BJ (cell line): ENCODE results near the gene LDLRAD2. TPM values are rescaled to one million over a fixed set of nuclear protein-coding genes. Genes with fewer than 3 reads are reported as not detected.
"Not testable (repeated sequence)": the region's sequence is repeated elsewhere in the genome, so short reads cannot be mapped to it uniquely, and the experiment has no call there.

ENCODE experiments used
- CTCF ChIA-PET: fragments of 350-600 bp; formaldehyde crosslinking; extraction: SDS; loops from one replicate; lab custom pipeline; 2021; ENCODE audit warnings: antibody characterized with exemption, inconsistent platforms; lab: Yijun Ruan, JAX
- POLR2A ChIA-PET: fragments of 300-600 bp; sonication (Branson Sonifier 250); formaldehyde crosslinking; extraction: SDS; loops from one replicate; lab custom pipeline; 2021; ENCODE audit warnings: antibody characterized with exemption; lab: Charles Lee
- DNase-seq: peaks from one replicate; pipeline ENCODE4 v3.0.0-alpha.2; 2011; ENCODE audit warnings: low read depth
- H3K27me3 ChIP-seq: 2 replicates; pipeline ENCODE4 v1.6.0; 2011; ENCODE audit warnings: low read length; ENCODE audit not compliant: control insufficient read depth, insufficient read depth
- H3K36me3 ChIP-seq: 2 replicates; pipeline ENCODE4 v1.5.1; 2011; ENCODE audit warnings: low read length; ENCODE audit not compliant: control insufficient read depth, insufficient read depth
- H3K4me3 ChIP-seq: 2 replicates; pipeline ENCODE4 v1.5.1; 2011; ENCODE audit warnings: low read depth, mild to moderate bottlenecking, control low read depth, low read length
- polyA plus RNA-seq: library from polyadenylated mRNA; depleted of rRNA; stranded (reverse); fragments of >200 nt; gene quantifications from 2 replicates; pipeline ENCODE4 v1.2.3, GENCODE V29; 2011
- TF ChIP-seq, protein P1 (sequence below): IDR thresholded peaks from 2 replicates; pipeline ENCODE4 v1.5.1; 2011; ENCODE audit warnings: low read depth, mild to moderate bottlenecking, control low read depth, inconsistent platforms, low read length, moderate library complexity; ENCODE audit not compliant: insufficient read depth

LDLRAD2 gene
- polyA plus RNA-seq, 1 experiment = not detected

DNA sequence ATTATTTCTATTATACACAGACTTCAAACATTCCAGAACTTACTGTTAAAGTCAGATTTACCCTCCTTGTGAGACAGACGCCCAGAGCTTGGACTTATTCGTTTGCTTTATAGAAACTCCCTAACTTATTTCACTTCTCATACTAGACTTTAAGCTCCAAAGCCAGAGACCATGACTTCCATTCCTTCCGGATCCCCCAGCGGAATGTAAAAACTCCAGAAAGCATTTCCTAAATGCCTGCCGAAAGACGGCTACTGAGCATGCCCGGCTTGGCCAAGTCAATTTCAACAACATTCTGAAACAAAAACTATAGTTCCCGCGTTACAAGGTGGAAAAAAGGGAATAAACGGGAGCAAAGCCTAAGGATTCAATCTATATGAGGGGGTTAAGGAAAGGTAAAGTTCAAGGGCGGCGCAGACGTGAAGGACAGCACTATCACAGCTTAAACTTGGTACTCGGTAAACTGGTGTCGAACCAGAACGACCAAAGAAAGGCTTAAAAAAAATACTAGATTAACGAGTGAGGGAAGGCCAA is 30.2 kb upstream of the LDLRAD2 start:
- TF ChIP-seq, protein P1, sequence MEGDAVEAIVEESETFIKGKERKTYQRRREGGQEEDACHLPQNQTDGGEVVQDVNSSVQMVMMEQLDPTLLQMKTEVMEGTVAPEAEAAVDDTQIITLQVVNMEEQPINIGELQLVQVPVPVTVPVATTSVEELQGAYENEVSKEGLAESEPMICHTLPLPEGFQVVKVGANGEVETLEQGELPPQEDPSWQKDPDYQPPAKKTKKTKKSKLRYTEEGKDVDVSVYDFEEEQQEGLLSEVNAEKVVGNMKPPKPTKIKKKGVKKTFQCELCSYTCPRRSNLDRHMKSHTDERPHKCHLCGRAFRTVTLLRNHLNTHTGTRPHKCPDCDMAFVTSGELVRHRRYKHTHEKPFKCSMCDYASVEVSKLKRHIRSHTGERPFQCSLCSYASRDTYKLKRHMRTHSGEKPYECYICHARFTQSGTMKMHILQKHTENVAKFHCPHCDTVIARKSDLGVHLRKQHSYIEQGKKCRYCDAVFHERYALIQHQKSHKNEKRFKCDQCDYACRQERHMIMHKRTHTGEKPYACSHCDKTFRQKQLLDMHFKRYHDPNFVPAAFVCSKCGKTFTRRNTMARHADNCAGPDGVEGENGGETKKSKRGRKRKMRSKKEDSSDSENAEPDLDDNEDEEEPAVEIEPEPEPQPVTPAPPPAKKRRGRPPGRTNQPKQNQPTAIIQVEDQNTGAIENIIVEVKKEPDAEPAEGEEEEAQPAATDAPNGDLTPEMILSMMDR = no peak
- CTCF ChIA-PET = interaction anchor here (0.9 to 1.1 kb wide), 4 partner anchors 33 to 78 kb away, joined by 3 to 4 read pairs (median 3); no protein-coding TSS in a partner anchor
- Histone ChIP-seq H3K27me3 (no peaks in the 10 kb centered on the region), H3K36me3 (no peaks in the 10 kb centered on the region), H3K4me3 (peak overlapping the region; percentile 91)
- no peak for DNase-seq
- POLR2A ChIA-PET = interaction anchor here (0.6 kb wide), 1 partner anchor 202 kb away, joined by 4 read pairs; no protein-coding TSS in a partner anchor

DNA sequence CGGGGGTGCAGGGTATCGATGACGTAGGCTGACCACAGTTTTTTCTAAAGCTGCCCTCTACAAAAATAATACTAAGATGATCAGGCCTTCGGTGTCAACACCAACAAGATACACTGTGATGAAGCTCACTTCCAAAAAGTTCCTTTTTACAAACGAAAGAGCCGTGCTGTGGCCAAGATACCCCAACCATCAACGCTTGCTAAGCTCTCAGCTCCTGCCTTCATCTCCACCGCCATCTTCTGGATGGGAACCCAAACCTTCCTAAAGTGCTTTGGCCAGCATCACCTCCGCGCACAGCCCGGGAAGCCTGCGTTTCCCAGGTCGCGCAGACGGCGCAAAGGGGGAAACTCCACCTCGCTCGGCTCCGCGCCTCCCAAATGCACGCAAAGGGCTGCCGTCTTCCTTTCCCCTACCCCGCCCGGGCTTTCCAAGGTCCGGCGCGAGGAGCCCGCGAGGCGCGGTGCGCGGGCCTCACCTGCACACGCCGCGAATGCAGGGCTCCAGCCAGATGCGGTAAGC is 29.7 kb upstream of the LDLRAD2 start:
- no peak for DNase-seq
- Histone ChIP-seq H3K27me3 (no peaks in the 10 kb centered on the region), H3K4me3 (peak overlapping the region; percentile 91), H3K36me3 (no peaks in the 10 kb centered on the region)
- ChIA-PET POLR2A (no interaction called here), CTCF (interaction anchor here (0.9 to 1.1 kb wide), 4 partner anchors 34 to 100 kb away, joined by 3 to 4 read pairs (median 3); no protein-coding TSS in a partner anchor)
- TF ChIP-seq, protein P1 = peak; percentile 52

DNA sequence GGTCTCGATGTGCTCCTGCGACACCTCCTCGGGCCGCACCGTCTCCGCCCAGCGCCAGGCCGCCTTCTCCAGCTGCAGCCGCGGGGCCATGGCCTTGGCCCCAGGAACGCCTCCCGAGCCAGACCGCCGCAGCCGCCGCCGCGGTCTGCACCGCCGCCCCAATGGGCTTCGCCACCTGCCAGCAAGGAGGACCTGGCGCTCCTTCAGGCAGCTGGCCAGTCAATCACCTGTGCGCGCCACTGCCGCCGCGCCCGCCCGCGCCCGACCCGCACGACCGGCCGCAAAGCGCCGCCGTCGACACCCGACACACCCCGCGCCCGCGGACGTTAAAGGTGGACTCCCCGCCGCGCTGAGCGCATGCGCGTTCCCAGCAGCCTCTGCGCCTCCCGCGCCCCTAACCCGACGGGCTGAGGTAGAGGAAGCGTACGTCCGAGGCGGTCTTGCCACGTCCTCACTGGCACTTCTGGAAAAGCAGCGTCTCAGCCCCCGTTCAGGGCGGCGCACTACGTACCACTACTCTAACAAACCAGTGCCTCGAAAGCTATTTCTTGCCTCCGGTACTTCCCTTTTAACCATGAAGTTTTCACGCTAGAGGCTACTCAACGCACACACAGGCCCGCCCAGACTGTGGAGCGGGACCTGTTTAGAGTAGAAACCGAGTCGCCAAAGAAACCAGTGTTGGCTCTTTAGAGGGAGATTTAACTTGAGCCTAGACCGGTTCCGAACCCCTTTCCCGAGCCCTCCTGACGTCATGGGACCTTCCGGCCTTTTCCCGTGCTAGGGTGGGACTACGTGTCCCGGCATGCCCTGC is 29.0 kb upstream of the LDLRAD2 start, which contains the start of gene USP48:
TSS of gene USP48 (minus strand) at position 282 of the 811 bp plus-strand sequence. CDS start at position 90, 192 bp downstream.
- POLR2A ChIA-PET = no interaction called here
- DNase-seq = peak; percentile 74

DNA sequence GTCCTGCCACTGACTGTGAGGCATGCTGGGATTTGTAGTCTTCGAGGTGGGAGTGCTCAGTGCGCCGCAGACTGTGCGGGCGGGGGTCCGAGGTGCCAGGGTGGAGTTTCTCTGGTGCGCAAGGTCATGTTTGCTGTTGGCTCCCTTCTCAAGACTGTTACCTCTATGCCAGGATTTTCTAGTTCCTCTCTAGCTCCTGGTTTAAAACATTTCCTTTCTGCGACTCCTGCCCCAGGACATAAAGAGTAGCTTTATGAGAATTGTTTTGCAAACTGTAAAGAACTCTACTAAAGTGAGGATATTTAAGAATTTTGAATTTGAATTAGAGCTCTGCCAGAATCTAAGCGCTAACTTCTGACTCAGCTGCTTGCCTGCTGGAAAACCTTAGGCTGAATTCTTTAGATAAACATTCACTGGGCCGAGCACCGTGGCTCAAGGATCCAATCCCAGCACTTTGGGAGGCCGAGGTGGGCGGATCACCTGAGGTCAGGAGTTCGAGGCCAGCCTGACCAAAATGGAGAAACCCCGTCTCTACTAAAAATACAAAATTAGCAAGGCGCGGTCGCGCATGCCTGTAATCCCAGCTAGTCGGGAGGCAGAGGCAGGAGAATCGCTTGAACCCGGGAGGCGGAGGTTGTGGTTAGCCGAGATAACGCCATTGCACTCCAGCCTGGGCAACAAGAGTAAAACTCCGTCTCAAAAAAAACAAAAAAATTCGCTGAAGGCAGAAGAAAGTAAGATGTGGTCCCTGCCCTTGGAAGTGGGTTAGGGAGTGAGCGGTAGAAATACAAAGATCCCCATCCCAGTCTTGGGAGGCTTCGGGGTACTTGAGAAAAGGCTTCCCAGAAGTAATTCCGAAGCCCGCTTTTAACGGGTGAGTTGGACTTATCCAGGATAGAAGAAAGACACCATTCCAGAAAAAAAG is 28.1 kb upstream of the LDLRAD2 start:
- CTCF ChIA-PET = interaction anchor here (1.1 to 1.5 kb wide), 2 partner anchors 11 to 241 kb away, joined by 3 read pairs; no protein-coding TSS in a partner anchor
- Histone ChIP-seq H3K36me3 (no peaks in the 10 kb centered on the region), H3K27me3 (no peaks in the 10 kb centered on the region), H3K4me3 (peak overlapping the region; percentile 91)
- TF ChIP-seq, protein P1 = no peak
- no peak for DNase-seq
- POLR2A ChIA-PET = interaction anchor here (0.7 kb wide), 1 partner anchor 11 kb away, joined by 4 read pairs; no protein-coding TSS in a partner anchor

More for the DNA sequence above, 29.0 kb upstream of the LDLRAD2 start, which contains the start of gene USP48:
- Histone ChIP-seq H3K27me3 (no peaks in the 10 kb centered on the region), H3K36me3 (no peaks in the 10 kb centered on the region), H3K4me3 (peak within 1 kb of the TSS; percentile 91)
- CTCF ChIA-PET = interaction anchor here (0.9 to 1.5 kb wide), 5 partner anchors 11 to 241 kb away, joined by 3 read pairs; no protein-coding TSS in a partner anchor
- TF ChIP-seq, protein P1 = no peak

DNA sequence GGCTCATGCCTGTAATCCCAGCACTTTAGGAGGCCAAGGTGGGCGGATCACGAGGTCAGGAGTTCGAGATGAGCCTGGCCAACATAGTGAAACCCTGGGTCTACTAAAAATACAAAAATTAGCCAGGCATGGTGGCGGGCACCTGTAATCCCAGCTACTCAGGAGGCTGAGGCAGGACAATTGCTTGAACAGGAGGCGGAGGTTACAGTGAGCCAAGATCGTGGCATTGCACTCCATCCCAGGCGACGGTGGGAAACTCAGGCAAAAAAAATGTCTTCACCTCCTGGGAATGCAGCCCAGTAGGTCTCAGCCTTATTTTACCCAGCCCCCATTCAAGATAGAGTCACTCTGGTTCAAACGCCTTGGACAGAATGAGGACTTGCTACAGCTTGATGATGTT is 26.3 kb upstream of the LDLRAD2 start:
- H3K36me3 ChIP-seq, DNase-seq, H3K27me3 ChIP-seq, H3K4me3 ChIP-seq, POLR2A ChIA-PET: not testable (repeated sequence)
- CTCF ChIA-PET = interaction anchor here (0.6 kb wide), 1 partner anchor 1409 kb away, joined by 3 read pairs; no protein-coding TSS in a partner anchor
